T1000 (cell line): ENCODE data around the gene HOXD10.

Experiments used
- DNase-seq: peaks from one replicate; lab custom pipeline; 2025; ENCODE audit warnings: mixed read lengths; lab: John Stamatoyannopoulos, UW

Gene HOXD10

DNA sequence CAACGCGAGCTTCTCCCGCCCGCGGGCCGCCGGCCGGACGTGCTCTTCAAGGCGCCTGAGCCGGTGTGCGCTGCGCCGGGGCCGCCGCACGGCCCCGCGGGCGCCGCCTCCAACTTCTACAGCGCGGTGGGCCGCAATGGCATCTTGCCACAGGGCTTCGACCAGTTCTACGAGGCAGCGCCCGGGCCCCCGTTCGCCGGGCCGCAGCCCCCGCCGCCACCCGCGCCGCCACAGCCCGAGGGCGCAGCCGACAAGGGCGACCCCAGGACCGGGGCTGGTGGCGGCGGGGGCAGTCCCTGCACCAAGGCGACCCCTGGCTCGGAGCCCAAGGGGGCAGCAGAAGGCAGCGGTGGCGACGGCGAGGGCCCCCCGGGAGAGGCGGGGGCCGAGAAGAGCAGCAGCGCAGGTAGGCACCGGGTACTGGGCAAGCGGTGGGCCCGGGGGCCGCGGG lies 8.8 kb upstream of the HOXD10 start:
- no peak for DNase-seq

DNA sequence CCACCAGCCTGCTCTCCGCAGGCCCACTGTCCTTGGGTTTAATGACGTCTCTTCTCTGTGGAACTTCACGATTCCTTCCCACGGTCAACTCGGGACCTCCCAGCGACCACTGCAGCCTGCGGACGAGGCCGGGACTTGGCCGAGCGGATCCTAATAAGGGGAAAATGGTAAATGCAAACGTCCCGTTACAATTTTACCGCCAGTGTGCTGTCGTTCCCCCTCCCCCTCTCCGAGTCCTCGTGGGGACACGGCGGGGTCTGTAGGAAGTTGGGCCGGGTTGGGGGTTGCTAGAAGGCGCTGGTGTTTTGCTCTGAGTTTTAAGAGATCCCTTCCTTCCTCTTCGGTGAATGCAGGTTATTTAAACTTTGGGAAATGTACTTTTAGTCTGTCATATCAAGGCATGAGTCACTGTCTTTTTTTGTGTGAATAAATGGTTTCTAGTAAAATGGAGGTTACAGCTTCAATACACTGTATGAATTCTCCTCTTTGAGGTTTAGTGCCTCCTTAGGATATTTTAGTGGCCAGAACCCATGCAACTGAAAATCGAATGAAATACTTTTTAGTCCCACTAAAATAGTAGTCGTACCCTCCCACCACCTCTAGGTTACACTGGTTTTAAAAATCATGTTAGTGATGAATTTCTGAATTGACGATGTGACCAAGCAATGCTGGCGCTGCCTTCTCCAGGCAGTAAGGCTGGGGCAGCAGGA lies 7.2 kb upstream of the HOXD10 start:
- DNase-seq: no peak

DNA sequence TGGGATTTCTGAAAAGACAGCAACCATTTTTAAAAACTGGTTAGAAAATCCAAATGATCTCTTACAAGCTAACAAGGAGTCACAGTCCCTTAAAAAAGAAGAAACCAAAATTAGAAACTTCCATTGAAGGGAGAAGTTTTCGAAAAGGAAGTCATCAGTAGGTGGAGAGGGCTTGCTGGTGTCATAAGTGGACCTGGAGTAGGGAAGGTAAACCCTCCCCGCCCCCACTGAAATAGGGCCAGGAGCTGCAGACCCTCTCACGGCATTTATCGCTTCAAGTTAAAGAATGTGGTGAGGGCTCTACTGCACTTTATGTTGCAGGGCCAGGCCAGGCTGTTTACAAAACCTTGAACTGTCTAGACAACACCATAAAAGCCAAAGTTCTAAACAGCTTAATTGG lies 6.6 kb upstream of the HOXD10 start:
- DNase-seq: no peak

DNA sequence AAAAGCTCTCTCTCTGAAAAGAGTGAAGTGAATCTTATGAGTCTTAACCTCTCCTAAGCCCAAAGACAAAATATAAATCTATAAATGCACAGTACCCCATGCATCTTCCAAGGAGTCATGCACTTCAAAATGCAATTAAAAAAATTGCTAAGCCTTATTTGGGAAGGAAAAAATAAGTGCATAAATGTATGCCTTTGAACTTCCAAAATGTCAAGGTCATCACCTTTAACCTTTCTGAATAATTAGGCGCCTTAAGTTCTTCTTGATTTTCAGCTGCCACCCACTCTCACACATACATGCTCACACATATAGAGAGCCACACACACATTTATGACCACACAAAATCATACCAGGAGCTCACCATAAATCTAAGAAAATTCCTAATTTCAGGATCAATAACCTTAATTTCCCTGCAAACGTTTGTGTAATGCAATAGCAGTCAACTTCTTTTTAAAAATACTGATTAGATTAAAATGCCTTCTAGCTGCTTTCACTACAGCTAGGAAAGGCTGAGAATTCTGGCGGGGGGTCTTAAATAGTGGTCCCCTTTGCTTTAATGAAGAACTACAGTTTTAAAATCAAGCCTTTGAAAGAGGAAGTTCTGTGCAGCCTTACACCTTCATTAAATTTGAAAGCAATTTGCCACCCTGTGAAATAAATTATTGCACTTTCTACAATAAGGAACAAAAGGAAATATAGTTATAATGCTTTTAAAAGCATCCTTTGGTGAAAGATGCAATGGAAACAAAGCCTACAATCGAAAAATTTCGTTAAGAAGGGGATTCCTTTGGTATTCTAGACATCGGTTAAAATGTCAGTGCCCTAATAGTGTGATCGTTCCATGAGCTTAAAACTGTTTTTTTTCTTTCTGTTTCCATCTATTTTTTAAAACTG lies 5.9 kb upstream of the HOXD10 start:
- no peak for DNase-seq

DNA sequence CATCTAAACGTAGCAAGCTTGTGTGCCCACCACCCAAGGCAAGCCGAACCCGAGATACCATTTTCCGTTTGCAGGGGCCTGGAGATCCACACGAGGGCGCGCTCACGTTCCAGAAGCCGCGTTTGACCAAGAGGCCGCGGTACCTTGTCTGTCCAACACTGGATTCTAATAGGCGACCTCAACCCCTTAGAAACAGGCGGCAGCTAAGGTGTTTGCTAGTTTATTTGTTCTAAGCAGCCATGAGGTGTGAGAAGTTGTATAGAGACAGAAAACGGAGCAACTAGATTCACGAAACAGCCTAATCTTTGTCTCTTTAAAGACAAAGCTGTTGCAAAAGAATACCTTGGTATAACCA lies 5.3 kb upstream of the HOXD10 start:
- no peak for DNase-seq

DNA sequence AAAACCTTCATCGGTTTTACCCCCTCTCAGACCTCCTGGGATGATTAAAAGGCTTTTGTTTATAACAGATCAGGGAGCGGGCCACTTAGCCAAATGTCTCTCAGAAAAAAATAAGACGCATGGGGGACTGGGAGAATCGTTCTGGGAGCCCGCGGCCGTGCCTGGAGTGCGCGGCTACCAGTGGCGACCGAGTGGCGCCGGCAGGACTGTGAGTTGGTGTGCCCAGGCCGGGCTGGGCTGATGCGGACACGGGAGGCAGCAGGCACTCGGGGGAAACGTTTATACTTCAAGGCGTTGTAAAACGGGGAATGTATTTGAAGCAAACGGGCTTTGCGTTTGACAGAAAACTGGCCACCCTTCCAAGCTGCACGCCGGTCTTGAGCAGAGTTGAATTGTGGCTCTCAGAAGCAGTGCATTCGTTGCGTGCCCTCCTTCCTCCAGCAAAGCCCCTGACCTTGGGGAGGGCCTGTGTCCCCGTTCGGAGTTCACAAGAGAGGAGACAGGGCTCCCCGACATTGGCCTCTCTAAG lies 4.7 kb upstream of the HOXD10 start:
- no peak for DNase-seq

DNA sequence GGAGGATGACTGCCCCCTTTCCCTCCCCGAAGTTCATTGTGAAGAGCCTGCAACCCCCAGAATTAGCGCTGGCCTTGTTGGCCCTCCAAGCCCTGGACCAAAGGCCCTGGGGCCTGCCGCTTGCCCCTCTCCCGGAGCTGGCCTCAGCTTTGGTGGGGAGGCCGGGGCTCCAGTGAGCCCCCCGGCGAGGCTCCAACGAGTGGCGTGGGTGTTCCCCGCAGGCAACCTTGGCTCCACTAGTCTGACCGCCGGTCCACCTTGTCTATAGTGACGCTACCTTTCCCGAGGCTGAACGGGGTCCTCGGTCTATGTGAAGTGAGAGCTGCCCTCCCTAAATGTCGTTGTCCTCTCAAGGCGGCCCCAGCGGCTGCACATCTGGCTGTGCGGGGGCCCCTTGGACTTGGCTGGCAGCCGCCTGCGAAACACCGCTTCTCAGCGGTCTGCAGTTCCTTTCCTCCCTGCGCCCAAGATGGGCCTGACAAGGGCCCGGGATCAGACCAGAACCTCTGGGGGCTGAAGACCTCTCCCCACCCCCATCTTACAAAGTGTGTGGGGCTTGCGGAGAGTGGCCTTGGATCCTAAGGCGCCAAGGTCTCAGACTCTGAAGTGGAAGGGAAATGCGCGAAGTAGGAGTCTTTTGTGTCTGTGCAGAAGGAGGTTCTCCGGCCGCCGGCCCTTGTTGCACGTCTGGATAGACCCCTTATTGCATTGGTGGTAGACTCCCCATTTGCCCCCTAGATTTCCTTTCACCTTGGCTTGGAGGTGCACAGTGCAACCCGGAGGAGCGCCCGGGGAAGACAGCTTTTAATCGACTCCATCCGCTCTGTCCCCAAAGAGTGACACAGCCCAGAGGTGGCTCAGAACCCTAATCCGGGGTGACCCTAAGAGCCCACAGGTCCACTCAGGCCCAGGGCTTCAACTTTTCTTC lies 3.9 kb upstream of the HOXD10 start:
- DNase-seq: no peak

DNA sequence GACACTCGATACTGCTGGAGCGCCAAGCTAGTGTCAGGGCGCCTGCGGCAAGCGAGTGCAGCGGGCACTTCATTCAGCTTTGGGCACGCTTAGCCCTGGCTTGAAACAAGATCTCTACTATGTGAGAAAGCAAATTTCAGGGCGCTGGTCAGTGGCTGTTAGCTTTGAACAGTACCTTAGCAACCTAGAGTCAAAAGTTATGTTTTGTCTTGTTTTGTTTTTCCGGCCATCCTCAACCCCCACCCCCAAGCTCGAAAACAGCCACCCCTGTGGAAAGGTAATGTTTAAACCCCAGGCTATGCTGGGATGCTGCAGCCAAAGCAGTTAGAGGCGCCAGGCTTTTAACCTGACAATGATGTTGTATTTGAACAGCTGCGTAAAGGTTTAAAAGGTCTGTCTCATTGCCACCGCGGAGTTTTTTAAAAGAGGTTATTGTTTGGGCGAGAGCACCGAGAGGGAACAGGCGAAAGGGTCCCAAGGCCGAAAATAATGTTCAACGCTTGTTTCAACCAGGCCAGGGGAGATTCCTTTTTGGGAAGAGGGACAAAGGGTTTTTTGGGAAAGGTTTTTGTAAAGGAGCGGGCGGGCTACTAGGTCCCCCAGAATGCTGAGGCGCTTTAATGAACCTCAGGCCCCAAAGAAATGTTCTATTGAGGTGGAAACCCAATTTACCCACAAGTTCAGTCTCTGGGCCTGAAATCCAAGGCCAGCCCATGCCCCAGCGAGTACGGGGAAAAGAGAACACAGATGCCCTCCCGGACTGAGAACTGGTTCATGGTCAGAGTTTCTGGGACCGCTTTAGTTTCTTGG lies 2.3 kb upstream of the HOXD10 start:
- DNase-seq: no peak

DNA sequence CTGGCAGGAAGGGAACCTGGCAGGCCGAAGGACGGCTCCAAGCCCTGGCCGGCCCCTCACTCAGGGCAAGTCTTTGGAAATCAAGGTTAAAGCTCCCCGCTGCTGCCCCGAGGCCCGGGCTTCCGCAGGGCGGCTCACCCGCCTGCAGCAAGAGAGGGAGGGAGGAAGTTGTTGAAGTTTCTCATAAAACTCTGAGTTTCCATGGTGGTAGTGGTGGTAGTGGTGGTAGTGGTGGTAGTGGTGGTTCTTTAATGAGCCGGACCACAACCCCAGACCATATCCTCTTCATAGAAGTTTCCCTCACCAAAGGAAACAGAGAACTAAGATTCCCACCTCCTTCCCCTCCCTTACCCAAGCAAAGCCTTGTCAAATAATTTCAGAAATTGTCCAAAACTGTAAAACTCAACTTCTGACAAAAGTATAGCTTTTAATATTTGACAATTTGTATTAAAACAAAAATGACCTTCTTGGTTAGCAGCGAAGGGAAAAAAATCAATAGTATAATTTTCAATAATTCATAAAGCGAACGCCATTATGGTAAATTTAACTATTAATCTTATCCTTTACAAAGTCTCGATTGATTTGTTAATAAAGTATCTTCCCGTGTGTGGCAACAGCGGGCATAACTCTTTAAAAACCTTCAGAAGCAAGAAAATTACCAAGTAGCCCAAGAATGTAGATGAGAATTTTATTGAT lies 1.5 kb upstream of the HOXD10 start:
- no peak for DNase-seq

DNA sequence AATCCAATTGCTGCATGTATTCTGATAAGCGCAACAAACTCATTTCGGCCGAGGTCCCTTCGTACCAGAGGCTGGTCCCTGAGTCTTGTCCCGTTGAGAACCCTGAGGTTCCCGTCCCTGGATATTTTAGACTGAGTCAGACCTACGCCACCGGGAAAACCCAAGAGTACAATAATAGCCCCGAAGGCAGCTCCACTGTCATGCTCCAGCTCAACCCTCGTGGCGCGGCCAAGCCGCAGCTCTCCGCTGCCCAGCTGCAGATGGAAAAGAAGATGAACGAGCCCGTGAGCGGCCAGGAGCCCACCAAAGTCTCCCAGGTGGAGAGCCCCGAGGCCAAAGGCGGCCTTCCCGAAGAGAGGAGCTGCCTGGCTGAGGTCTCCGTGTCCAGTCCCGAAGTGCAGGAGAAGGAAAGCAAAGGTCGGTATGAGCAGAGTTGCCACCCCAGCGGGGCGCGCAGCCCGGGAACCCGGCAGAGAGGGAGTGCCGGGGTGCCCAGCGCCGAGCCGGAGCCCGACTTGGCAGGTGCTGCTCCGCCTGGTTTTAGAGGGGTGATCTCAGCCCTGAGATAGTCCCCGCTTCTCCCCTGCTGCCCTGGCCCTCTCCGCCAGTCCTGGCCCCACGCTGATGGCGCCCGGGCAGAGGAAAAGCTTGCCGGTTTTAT lies 714 bp downstream of the HOXD10 start:
- DNase-seq: no peak

DNA sequence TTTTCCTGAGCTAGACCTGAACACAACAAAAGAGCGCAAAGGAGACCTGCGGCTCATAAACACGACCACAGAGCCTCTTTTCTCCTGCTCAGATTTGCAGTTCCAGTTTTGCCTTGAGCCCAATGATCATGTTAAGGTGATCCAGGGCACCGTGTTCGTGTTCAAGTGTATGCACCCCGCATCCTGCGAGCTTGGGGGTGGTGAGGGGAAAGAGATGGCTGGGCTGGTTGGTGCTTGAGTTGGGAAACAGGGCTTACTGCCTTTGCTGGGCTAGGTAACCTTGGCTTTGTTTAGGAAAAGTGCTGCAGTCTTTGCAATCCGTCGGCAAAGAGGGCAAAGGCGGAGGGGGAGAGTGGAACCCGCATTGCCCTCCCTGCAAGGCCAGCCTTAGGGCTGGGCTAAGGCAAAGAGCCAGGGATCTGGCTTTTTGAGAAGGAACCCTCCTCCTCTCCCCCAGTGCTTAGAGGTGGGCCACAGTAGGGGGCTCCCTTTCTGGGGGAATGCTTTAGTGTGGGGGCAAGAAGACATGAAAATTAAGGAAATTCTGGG lies 1.3 kb downstream of the HOXD10 start:
- no peak for DNase-seq

DNA sequence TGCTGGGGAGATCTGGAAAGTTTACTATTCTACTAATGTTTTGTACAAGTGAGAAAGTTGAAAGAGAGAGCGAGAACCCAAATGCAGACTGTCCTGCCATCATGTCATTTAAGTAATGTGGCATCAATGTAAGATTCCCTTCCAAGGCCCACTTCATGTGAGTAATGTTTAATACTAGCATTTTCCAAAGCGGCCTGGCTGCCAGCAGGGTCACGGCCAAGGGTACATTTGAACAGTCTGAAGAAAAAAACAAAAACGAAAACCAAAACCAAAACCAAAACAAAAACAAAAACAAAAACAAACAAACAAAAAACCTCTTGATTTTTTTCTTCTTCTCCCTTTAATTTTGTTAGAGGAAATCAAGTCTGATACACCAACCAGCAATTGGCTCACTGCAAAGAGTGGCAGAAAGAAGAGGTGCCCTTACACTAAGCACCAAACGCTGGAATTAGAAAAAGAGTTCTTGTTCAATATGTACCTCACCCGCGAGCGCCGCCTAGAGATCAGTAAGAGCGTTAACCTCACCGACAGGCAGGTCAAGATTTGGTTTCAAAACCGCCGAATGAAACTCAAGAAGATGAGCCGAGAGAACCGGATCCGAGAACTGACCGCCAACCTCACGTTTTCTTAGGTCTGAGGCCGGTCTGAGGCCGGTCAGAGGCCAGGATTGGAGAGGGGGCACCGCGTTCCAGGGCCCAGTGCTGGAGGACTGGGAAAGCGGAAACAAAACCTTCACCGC lies 2.2 kb downstream of the HOXD10 start:
- no peak for DNase-seq

DNA sequence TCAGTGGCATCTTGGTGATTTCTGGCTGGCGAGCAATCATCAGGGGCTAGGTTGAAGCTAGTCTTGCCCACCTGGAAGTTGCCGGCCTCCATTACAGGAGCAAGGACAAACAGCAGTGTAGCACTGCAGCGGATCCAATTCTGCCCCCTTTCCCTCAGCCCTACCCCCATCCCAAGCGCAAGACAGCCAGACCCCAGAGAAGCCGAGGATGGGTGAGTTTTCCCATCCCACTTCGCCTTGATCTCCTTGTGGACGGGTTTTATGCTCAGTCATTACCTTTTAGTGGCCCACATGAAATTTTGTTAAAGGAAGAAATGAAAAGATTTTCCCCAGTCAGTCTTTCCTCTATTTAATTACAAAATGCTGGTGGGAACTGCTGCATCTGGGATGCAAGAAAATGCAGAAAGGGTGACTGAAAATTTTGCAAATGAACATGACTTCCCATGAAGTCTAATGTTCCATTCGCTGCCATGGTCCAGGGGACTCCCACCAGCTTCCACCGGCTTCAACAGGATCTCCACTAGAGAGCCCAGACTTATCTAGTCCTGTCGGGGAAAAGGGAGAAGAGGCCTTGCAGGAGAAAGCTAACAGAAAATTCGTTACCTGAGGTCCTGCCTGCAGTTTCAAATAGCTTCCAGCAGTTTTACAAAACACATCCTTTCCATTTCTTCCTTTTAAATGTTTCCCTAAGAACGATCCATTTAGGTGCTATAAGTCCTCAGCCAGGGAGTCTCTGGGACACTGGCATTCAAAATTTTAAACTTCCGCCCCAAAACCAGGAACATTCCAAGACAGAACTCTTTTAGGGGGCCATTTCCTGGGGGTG lies 4.0 kb downstream of the HOXD10 start:
- no peak for DNase-seq

DNA sequence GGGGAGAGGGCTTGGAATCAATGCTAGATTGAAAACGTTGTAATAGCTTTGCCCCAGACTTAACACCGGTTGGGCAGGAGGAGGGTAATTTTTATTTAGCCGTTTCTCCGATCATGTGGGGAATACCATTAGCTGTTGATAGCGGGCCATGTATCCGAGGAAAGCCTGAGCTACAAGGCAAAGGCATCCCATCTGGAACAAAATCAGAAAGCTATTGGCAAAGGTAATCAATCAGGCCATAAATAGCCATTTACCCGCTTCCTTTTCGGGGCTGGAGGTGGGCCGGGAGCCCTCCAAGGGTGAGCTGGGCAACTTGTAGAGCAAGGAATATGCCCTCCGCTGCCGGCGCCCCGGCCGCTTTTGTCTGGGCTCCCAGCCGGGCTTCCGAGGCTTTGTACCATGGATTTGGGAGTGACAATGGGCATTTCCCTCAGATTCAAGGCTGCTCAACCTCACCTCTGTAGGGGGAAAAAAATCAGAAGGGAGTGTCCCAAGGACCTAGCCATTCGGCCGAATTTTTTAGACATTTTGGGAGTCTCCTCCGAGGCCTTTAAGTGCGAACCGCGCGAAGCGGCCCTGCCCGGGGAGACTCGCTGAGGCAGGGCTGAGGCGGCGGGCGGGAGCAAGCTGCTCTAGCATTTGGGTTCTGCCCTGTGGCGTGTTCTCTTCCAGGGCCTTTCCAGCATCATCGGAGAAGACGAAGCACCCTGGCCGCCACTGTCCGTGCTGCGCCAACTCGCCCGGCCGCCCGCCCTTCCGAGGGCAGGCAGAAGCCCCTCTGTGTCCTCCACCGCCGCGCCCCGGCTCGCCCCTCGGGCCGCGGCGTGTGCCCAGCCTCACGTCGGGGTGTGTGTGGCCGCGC lies 4.8 kb downstream of the HOXD10 start:
- no peak for DNase-seq

DNA sequence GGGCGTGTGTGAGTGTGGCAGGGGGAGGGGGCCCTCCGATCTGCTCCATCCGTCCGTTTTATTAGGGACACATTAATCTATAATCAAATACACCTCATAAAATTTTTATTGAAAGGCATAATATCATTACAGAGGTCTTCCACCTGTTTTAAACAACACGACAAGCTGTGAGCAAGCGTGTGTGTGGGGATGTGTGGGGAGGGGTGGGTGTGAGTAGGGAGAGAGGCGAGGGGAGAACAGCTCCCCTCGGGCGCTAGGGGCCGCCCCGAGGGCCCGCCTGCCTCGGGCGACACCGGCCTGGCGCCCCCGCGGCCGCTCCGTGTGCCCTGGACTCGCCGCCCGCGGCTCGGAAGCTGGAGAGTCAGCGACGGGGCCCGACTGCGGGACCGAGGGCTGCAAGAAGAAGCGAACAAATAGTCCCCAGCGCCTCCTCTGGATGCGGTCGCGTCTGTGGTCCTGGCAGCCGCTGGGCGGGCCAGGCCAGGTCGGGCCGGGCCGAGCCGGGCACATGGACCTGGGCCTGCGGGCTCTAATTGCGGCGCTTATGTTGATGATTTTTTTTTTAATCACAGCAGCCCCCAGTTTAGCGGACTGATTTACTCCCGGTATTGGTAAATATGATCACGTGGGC lies 5.6 kb downstream of the HOXD10 start:
- peak; percentile 47 for DNase-seq

DNA sequence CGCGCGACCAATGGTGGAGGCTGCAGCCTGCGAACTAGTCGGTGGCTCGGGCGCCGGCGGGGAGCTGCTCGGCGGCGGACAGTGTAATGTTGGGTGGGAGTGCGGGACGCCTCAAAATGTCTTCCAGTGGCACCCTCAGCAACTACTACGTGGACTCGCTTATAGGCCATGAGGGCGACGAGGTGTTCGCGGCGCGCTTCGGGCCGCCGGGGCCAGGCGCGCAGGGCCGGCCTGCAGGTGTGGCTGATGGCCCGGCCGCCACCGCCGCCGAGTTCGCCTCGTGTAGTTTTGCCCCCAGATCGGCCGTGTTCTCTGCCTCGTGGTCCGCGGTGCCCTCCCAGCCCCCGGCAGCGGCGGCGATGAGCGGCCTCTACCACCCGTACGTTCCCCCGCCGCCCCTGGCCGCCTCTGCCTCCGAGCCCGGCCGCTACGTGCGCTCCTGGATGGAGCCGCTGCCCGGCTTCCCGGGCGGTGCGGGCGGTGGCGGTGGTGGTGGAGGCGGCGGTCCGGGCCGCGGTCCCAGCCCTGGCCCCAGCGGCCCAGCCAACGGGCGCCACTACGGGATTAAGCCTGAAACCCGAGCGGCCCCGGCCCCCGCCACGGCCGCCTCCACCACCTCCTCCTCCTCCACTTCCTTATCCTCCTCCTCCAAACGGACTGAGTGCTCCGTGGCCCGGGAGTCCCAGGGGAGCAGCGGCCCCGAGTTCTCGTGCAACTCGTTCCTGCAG lies 6.3 kb downstream of the HOXD10 start, which contains the start of gene HOXD9:
TSS of gene HOXD9 (plus strand) at position 37 of the 728 bp plus-strand sequence. CDS start at position 87, 50 bp downstream.
- DNase-seq: no peak
